BE2C (cell line): ENCODE measurements around the gene OR2T35.
A peak's percentile ranks its signal among the peaks of the same experiment; 100 is the strongest.

Source experiments
- DNase-seq: peaks from one replicate; pipeline ENCODE4 v3.0.0-alpha.2; 2020
- H3K27me3 ChIP-seq: fragments of 250-450 bp; sonication (Bioruptor Pico); 2 replicates; pipeline ENCODE4 v1.5.1; 2020; ENCODE audit warnings: mild to moderate bottlenecking
- H3K36me3 ChIP-seq: fragments of 250-450 bp; sonication (Bioruptor Pico); 2 replicates; pipeline ENCODE4 v1.5.1; 2020; ENCODE audit warnings: mild to moderate bottlenecking
- H3K4me1 ChIP-seq: fragments of 250-450 bp; sonication (Bioruptor Pico); 2 replicates; pipeline ENCODE4 v1.5.1; 2020
- H3K4me3 ChIP-seq: 2 replicates; pipeline ENCODE4 v1.5.1; 2011; ENCODE audit warnings: low read depth, low read length
- H3K9me3 ChIP-seq: fragments of 250-450 bp; sonication (Bioruptor Pico); 2 replicates; pipeline ENCODE4 v1.5.1; 2020
- CTCF ChIP-seq: IDR thresholded peaks from 2 replicates; pipeline ENCODE4 v1.5.1; 2012; ENCODE audit warnings: mild to moderate bottlenecking, low read depth, low read length

The OR2T35 gene

GRCh38 chr1:248618119-248618518 is 27.0 kb downstream of the OR2T35 start:
- H3K4me3 ChIP-seq: no peak overlapping the region
- H3K9me3 ChIP-seq: no peaks in the 10 kb centered on the region
- no peaks in the 10 kb centered on the region; the same call in 1 of the 2 replicates for H3K27me3 ChIP-seq
- H3K36me3 ChIP-seq: no peaks in the 10 kb centered on the region
- 0 out of 2 replicates have a peak, but pooled peaks have one; percentile 3 for TF ChIP-seq CTCF
- DNase-seq: no peak
- H3K4me1 ChIP-seq: no peaks in the 10 kb centered on the region

- DNase-seq: no peak
- H3K4me3 ChIP-seq: no peak overlapping the region
- no peaks in the 10 kb centered on the region for H3K36me3 ChIP-seq
- no peaks in the 10 kb centered on the region; the same call in none of the 2 replicates for H3K27me3 ChIP-seq
- no peaks in the 10 kb centered on the region for H3K9me3 ChIP-seq
- H3K4me1 ChIP-seq: no peaks in the 10 kb centered on the region
- TF ChIP-seq CTCF: no peak
Measured at GRCh38 chr1:248613742-248614141, 31.3 kb downstream of the OR2T35 start.

- H3K9me3 ChIP-seq: no peaks in the 10 kb centered on the region
- no peak for TF ChIP-seq CTCF
- DNase-seq: no peak
- no peak overlapping the region for H3K4me3 ChIP-seq
- no peaks in the 10 kb centered on the region; the same call in 1 of the 2 replicates for H3K27me3 ChIP-seq
- no peaks in the 10 kb centered on the region for H3K36me3 ChIP-seq
- H3K4me1 ChIP-seq: no peaks in the 10 kb centered on the region
Measured at GRCh38 chr1:248611883-248612414, 33.1 kb downstream of the OR2T35 start.

GRCh38 chr1:248610301-248610700 is 34.8 kb downstream of the OR2T35 start:
- Histone ChIP-seq H3K4me1 (no peaks in the 10 kb centered on the region), H3K9me3 (no peaks in the 10 kb centered on the region)
- TF ChIP-seq CTCF: no peak

GRCh38 chr1:248599396-248599795 is 45.7 kb downstream of the OR2T35 start:
- Histone ChIP-seq H3K27me3 (no peaks in the 10 kb centered on the region), H3K4me1 (no peaks in the 10 kb centered on the region), H3K36me3 (no peaks in the 10 kb centered on the region), H3K9me3 (no peaks in the 10 kb centered on the region), H3K4me3 (no peak overlapping the region)
- DNase-seq: no peak
- TF ChIP-seq CTCF: no peak

More at GRCh38 chr1:248610301-248610700, 34.8 kb downstream of the OR2T35 start:
- H3K27me3 ChIP-seq: no peaks in the 10 kb centered on the region; the same call in 1 of the 2 replicates
- H3K4me3 ChIP-seq: no peak overlapping the region
- no peaks in the 10 kb centered on the region for H3K36me3 ChIP-seq
- DNase-seq: no peak

GRCh38 chr1:248597589-248597988 is 47.5 kb downstream of the OR2T35 start, which contains the start of gene OR2T10:
TSS of gene OR2T10 (minus strand) at chr1:248597700. CDS start at chr1:248593768, 3,932 bp downstream.
- Histone ChIP-seq H3K36me3 (no peaks in the 10 kb centered on the region), H3K27me3 (no peaks in the 10 kb centered on the region), H3K9me3 (no peaks in the 10 kb centered on the region), H3K4me3 (no peak within 1 kb of the TSS), H3K4me1 (no peaks in the 10 kb centered on the region)
- TF ChIP-seq CTCF: no peak
- no peak for DNase-seq
